ENCODE measurements around the gene POLR3A.
"Not testable (repeated sequence)": the region's sequence is repeated elsewhere in the genome, so short reads cannot be mapped to it uniquely, and the experiment has no call there.

Gene POLR3A

DNA sequence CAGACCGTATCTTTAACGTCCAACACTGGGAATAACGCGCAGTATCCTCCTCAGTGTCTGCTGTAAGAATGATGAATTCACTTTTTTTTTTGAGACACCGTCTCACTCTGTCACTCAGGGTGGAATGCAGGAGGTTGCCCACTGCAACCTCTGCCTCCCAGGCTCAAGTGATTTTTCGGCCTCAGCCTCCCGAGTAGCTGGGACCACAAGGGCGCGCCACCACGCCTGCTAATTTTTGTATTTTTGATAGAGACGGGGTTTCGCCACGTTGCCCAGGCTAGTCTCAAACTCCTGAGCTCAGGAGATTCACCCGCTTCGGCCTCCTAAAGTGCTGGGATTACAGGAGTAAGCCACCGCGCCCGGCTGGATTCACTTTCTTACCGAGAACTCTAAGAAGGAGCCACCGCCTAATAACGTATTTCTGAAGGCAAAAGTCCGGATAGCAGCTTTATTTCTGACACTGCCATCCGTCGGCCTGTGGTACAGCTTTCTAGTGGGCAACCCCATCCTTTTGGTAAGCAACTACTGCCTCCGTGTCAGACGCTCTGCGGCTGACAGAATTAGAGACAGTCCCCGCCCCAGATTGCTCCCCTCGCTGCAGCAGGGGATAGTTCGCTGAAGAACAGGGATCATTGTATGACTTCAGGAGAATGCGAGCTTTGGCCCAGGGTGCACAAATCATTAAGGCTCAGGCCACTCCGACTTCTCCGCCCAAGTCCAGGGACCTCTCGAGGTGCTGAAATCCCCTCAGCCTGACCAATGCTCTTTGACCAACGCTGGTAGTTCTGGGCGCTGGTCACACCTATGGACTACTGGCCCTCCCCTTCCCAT is 662 bp downstream of the POLR3A start:
- in situ Hi-C loops (cut with HindIII; ENCODE audit: low sequenced_read_pairs): loop anchor here (25.0 kb wide), 1 partner anchor 1434 kb away; no protein-coding TSS in a partner anchor

DNA sequence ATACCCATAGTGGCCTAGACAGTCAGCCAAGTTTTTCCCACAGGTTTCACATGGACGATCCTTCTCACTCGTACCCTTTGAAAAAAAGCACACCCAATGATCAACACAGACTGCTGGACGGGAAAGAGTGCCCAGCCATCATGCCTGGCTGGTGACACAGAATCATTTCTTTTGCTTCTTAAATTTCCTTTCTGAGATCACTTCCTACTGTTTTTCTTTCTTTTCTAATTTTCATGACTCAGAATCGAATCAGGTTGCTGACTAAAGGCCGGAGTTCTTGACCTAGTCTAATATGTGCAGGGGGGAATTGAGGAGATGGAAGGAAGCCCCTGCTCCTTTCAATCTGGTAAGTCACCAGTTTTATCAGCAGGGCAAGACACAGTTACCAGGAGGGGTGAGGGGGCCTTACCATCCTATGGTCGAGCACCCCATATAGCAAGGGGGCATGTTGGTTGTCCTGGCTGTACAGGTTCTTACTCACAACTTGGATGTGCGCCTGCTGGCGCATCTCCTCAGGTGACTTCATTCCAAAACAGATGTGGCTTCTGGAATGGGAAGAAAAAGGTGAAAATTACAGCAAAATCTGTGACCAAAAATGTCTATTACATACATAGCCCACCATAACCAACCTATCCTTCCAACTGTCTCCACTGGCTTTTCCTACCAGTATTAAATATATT is 3.5 kb downstream of the POLR3A start:
- in situ Hi-C loops (cut with HindIII; ENCODE audit: low sequenced_read_pairs): loop anchor here (25.0 kb wide), 1 partner anchor 1436 kb away; no protein-coding TSS in a partner anchor

DNA sequence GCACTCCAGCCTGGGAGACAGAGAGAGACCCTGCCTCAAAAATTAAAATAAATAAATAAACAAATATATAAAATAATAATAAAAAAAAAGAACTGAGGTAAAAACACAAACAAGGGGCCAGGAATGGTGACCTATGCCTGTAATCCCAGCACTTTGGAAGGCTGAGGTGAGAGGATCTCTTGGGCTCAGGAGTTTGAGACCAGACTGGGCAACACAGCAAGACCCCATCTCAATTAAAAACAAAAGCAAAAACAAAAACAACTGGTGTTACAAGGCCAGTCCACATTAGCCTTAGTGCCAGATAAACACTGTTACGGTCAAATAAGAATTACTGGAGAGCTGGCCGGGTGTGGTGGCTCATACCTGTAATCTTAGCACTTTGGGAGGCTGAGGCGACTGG is 5.6 kb downstream of the POLR3A start:
- in situ Hi-C loops (cut with HindIII; ENCODE audit: low sequenced_read_pairs): no loop called here

DNA sequence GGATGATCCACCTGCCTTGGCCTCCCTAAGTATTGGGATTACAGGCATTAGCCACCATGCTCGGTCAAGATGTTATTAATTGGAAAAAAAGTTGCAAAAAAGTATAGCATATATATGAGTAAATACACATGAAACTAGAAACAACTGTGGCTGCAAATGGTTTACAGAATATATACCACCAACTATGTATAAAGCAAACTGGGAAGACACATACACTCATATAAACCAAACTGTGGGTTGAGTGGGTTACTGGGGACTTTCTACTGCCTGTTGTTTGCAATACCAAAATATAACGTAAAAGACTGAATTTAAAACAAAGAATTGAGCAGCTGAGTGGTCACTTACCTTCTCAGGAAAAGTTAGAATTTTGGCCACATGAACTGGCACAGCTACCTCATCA is 8.1 kb downstream of the POLR3A start:
- in situ Hi-C loops (cut with HindIII; ENCODE audit: low sequenced_read_pairs): no loop called here

DNA sequence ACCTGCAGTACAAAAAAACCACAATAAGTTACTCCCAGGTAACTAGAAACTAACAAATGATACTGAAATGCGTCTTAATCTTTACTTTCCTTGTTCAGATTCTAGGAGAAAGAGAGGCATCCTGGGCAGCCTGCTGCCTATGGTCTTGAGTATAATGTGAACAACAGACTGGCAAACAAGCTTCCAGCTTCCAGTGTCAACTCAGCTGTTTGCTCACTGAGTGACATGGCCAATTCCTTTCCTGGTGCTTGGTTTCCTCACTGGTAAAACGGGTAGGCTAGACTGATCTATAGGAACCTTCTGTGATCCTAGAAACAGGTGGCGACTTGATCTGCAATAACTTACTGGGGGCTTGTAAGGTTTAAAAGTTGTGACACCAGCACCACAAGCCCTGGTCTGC is 10.1 kb downstream of the POLR3A start:
- in situ Hi-C loops (cut with HindIII; ENCODE audit: low sequenced_read_pairs): no loop called here

DNA sequence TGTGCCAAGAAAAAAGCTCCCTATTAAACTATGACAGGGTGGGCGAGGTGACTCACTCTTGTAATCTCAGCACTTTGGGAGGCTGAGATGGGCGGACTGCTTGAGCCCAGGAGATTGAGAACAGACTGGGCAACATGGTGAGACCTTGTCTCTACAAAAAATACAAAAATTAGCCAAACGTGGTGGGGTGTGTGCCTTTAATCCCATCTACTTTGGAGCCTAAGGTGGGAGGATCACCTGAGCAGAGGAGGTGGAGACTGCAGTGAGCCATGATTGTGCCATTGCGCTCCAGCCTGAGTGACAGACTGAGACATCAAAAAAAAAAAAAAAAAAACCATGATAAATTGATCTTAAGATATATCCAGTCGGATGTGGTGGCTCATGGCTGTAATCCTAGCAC is 11.5 kb downstream of the POLR3A start:
- in situ Hi-C loops (cut with HindIII; ENCODE audit: low sequenced_read_pairs): no loop called here

DNA sequence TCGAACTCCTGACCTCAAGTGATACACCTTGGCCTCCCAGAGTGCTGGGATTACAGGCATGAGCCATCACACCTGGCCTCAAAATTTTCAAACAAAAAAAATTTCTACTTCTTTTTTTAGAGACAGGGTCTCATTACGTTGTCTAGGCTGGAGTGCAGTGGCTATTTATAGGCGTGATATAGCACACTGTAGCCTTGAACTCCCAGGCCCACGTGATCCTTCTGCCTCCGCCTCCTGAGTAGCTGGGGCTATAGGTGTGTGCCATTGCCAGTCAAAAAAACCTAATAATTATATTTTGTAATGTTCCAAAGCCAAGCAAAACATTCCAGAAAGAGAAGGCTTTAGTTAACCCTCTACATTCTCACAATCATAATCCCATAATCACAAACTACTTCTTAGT is 13.8 kb downstream of the POLR3A start:
- in situ Hi-C loops (cut with HindIII; ENCODE audit: low sequenced_read_pairs): no loop called here

DNA sequence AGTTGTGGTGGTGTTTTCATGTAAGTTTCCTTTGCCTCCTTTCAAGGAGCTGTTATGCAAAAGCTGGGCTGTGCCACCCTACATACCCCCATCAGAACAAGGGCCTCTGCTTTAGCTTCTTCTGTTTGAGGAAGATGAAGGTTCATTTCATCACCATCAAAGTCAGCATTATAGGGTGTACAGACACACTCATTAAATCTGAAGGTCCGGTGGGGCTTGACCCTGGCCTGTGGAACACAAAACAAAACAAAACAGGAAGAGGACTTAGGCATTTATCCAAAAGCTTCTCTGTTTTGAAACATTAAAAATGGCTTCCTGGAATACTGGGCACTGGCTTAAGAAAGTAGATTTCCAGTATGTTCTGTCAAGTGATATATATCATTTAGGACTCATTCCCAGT is 15.8 kb downstream of the POLR3A start:
- in situ Hi-C loops (cut with HindIII; ENCODE audit: low sequenced_read_pairs): no loop called here

DNA sequence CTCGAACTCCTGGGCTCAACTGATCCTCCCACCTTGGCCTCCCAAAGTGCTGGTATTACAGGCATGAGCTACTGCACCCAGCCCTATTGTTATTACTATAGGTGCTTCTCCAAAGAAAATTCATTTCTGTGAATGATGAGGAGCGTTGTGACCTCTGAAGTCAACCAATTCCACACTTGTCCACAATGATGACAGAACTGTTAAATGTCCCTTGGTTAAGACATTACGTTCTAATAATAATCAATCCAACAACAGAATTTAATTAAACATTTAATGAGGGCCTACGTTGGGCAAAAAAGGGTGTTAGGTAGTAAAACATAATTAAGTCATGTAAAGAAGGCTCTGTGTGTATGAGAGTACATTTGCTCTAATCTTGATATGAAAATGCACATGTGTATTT is 18.2 kb downstream of the POLR3A start:
- in situ Hi-C loops (cut with HindIII; ENCODE audit: low sequenced_read_pairs): no loop called here

DNA sequence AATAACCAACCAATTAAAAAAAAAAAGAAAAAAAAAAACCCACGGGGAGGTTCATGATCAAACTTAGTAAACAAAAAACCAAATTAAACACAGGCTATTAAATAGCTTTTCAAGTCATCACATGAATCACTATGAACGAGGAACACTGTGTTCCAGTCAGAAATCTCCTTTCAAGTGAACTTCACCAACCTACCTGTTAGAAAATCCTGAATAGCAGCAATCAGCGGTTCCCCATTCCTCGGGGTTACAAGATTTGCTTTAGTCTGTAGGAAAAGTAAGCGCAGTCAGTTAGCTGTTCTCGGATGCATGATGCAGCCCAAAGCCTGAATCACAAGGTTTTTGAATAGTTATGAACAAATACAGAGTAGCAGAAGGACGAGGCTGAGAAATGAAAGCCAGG is 19.0 kb downstream of the POLR3A start:
- in situ Hi-C loops (cut with HindIII; ENCODE audit: low sequenced_read_pairs): no loop called here

DNA sequence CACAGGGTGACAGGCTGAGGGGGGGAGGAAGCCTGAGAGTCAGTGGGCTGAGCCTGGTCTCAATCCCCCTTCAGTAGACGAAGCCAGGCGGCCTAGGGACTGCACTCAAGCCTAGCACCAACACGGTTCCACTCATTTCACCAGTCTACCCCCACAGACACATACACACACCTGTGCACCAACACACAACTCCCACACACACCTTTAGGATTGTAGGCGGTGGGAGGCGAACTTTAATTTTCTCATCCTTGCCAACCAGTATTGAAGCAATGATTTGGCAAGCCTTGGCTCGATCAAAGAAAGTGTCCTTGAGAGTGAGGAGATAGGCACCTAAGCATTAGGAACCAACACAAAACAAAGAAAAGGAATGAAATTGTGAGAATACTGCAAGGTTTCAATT is 19.7 kb downstream of the POLR3A start:
- in situ Hi-C loops (cut with HindIII; ENCODE audit: low sequenced_read_pairs): no loop called here

DNA sequence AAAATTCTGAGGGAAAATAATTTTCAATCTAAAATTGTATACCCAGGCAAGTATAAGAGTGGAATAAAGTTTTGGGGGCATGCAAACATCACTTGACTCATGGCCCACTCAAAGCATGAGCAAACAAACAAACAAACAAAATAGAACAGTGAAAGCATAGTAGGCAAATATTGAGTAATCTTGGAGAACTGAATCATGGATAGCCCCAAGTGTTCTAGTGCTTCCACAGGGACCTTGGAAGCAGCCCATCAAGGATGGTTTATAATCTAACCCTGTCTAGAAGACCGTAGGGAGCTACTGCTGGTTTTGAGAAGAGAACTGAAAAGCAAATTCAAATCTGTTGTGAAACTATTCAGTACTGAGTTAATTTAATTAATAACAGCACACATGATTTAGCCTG is 22.1 kb downstream of the POLR3A start:
- in situ Hi-C loops (cut with HindIII; ENCODE audit: low sequenced_read_pairs): no loop called here

DNA sequence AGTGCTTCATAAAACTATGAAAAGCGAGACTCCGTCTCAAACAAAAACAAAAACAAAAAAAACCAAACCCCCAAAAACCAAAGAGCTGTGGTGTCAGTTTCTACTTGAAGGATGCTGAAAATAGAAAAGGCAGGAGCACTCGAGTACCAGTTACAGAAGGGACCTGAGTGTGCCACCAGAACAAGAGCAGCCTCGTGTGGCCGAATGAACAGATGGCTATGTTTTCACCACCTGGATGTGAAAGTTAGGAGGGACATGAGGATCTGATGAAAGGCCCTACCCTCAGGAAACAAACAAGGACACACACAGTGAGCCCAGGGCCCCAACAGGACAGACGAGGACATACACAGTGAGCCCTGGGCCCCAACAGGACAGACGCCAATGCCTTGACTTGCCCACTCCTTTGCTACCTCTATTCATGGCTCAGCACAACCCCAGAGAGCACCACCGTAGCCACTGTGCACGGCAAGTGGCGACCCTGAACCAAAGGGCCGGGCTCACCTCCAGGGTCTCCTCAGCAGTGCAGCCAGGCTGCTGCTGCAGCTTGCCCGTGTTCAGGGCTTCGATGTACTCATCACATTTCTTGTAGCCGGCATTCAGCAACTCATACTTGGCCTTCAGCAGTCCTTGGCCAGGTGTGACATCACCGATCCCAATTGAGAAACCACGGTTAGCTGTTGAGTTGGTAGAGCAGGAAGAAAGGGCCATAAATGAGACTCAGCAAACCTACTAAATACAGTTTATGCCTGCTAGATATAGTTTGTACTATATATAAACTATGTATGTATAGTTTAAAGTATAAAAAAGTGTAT is 24.9 kb downstream of the POLR3A start:
- in situ Hi-C loops (cut with HindIII; ENCODE audit: low sequenced_read_pairs): no loop called here

DNA sequence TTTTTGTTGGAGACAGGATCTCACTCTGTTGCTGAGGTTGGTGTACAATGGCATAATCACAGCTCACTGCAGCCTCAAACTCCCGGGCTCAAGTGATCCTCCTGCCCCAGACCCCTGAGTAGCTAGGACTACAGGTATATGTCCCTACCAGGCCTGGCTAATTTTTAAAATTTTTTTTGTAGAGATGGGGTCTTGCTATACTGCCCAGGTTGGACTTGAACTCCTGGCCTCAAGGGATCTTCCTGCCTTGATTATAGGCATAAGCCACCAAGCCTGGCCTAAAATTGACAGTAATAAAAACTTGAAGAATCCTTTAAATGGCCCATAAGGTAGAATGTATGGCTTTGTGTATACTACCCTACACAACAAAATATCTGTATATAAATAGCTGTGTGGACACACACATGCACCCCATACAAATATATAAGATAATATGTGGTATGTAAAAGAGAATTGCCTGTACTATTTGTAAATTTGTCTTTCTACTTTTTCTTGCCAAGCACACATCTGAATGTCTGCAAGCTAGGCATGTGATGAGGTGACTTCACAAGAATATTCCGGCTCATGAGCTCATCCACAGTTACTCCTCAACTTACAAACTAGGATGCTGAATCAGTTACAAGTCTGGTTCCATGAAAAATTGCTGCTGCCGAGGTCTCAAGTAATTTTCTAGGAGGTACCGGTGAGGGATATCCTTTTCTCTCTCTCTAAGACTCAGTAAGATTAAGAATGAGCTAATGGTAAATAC is 26.6 kb downstream of the POLR3A start:
- in situ Hi-C loops (cut with HindIII; ENCODE audit: low sequenced_read_pairs): no loop called here

DNA sequence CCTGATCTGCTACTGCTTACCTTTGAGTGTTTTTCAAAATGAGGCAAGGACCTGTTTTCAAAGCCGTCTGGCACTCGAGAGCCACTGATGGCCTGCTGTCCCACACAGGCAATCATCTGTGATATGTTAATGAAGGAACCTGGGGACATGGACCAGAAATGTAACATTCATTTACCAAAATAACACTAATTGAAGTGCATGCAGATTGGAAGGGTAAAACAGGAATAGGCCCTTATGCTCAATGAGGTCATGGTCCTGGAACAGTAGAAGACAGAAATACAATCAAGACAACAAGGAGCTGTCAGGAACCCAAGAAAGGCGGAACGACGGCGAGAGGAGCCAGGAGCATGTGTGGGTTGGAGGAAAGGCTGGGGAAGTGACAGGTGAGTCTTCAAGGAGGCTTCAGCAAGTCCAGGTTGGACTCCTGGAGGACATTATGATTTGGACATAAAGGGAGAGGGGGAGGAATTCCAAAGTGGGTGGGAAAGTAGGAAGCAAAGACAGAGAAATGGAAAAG is 28.3 kb downstream of the POLR3A start:
- in situ Hi-C loops (cut with HindIII; ENCODE audit: low sequenced_read_pairs): no loop called here

DNA sequence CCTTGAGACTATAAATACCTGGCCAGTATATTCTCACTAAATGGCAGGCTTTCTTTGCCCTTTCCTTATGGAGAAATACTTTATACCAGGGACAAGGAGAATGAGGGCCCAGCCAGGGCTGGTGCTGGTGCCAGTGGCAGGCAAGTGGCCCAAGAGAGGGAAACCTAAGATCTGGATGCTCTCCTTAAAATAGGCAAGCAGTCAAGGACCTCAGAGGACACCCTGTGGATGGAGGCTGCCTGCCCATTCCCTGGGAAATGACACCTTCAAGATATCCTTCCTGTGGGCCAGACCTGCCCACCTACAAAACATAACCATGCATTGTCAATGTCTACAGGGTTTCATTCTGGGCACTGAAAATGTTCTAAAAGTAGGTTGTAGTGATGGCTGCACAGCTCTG is 29.1 kb downstream of the POLR3A start:
- in situ Hi-C loops (cut with HindIII; ENCODE audit: low sequenced_read_pairs): no loop called here

DNA sequence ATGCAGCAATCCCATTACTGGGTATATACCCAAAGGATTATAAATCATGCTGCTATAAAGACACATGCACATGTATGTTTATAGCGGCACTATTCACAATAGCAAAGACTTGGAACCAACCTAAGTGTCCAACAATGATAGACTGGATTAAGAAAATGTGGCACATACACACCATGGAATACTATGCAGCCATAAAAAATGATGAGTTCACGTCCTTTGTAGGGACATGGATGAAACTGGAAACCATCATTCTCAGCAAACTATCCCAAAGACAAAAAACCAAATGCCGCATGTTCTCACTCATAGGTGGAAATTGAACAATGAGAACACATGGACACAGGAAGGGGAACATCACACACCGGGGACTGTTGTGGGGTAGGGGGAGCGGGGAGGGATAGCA is 30.5 kb downstream of the POLR3A start:
- in situ Hi-C loops (cut with HindIII; ENCODE audit: low sequenced_read_pairs): not testable (repeated sequence)

DNA sequence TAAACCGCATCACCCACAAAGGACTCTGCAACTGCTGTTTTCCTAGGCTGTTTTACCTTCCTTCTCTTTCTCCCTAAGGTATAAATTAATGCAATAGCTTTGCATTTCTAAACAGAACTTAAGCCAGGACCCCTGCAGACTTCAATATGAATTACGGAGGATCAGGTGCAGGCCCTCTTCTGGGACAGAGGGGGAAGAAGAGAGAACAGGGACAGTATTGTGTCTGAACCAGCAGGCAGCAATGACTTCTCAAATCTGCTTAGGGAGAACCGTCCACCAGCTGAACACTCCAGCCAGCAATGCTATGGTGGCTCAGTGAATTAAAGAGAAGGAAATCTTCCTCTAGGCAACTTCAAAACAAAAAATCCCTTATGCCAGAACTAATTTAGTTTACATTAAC is 35.7 kb downstream of the POLR3A start:
- in situ Hi-C loops (cut with HindIII; ENCODE audit: low sequenced_read_pairs): no loop called here

DNA sequence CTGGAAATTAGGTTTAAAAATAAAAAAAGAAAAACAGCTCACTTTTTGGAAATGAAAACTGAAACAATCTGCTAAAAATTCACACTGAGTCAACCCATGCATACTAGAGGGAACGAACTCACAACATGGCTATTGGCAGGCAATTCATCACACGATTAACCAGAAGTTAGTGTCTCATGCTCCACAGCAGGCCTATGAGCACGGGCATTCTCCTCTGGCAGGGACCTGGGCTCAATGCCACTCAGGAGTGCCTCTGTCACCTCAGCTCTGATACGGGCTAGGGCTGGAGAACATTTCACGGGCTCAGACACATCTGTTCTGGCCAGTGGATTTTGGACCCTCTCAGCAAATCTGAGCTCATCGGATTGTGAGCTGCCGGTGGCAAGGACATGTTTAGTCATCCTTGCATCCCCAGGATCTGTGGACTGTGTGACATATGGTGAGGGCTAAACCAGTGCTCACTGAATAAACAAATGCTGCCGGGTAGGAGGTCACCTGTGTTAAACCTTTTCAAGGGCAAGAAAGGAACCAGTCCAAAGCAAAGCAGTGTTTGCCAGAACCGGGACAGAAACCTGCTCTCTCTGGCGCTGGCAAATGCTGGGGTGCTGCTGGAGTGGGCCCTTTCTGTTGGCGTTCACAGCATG is 40.1 kb downstream of the POLR3A start:
- in situ Hi-C loops (cut with HindIII; ENCODE audit: low sequenced_read_pairs): no loop called here

DNA sequence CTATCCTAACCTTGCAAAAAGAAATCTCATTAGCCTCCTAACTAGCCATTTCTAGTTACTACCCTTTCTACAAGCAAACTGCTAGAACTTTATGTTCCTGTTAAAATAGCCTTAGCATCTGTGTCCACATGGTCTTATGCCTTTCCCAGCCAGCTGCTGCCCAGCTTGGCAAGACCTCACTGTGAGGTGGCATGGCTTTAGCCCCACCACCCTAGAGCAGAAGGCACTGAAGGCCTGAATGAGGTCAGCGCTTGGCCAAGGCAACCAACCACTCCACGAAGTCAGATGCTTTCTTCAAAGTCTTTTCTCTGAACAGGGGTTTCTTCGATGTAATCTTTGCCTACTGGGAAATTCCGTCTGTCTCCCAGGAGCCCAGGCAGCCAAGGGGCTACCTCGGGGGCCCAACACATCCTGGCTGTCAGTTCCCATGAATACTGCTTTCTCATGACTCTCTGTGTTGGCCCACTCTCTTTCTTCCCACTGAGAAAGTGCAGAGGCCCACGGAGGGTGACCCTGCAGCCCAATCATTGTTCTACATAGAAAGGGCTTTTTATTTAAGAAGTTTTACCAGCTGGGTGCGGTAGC is 41.6 kb downstream of the POLR3A start:
- in situ Hi-C loops (cut with HindIII; ENCODE audit: low sequenced_read_pairs): no loop called here

Data from DLD1 (cell line).